ENCODE results near the gene ASTN2. TPM values are rescaled to one million over a fixed set of nuclear protein-coding genes. Genes with fewer than 3 reads are reported as not detected.

ASTN2 gene
- total RNA-seq, 1 donor from 2014 or later: 13.6 TPM

DNA sequence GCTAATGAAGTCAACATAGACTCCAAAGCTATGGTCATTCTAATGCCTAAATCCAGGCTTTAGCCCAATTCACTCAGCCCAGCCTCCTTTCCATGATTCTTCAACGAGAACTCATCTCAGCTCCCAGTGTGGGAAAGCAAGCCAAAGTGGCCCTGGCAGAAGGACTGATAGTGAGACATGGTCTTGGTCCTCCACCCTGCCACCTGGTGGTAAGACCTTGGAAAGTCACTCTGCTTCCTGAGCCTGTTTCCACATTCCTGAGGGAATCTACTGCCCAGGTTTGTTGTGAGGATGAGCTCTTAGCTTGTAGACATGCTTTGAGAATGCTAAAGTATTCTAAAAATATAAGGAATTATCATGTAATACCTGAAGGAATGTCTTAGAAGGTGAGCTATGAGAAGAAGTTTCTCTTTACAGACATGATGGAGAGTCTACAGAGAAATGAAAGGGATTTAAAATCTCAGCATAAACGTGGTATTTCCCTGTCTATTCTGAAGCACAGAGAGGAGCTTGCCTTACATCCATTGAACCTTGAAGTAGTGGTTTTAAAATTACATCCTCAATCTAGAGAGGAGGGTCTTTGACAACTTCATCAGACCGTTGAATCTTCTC is 554.2 kb downstream of the ASTN2 start:
- H3K27me3 Mint-ChIP-seq (ENCODE audit: low read depth, unreplicated experiment): no peaks in the 10 kb centered on the region
- FAIRE-seq (peak; percentile 70), DNase-seq (ENCODE audit: low read depth) (peak; percentile 20)
- no peaks in the 10 kb centered on the region for H3K36me3 Mint-ChIP-seq (ENCODE audit: low read depth, unreplicated experiment)
- Histone ChIP-seq H3K9me3 (ENCODE audit: insufficient read depth, low read depth, low read length) (no peaks in the 10 kb centered on the region), H3K9ac (ENCODE audit: low read length) (no peak overlapping the region), H3K27me3 (ENCODE audit: insufficient read depth, low read length) (no peaks in the 10 kb centered on the region), H3K4me3 (ENCODE audit: insufficient read depth, low read depth, low read length) (no peak overlapping the region), H3K4me1 (ENCODE audit: insufficient read depth, low read length) (no peaks in the 10 kb centered on the region), H3K79me2 (ENCODE audit: insufficient read depth, low read length) (no peaks in the 10 kb centered on the region), H3K27ac (ENCODE audit: low read depth, low read length) (no peak overlapping the region), H3K36me3 (ENCODE audit: insufficient read depth, low read length) (no peaks in the 10 kb centered on the region), H3K4me2 (ENCODE audit: low read length) (no peak overlapping the region), H4K20me1 (ENCODE audit: insufficient read depth, low read length) (no peaks in the 10 kb centered on the region), H2AFZ (ENCODE audit: low read depth, low read length) (no peak overlapping the region)
- no peaks in the 10 kb centered on the region for H3K9me3 Mint-ChIP-seq (ENCODE audit: unreplicated experiment)
- no peak overlapping the region for H3K27ac Mint-ChIP-seq (ENCODE audit: unreplicated experiment)
- H3K4me3 Mint-ChIP-seq (ENCODE audit: unreplicated experiment): no peak overlapping the region
- H3K4me1 Mint-ChIP-seq (ENCODE audit: low read depth, unreplicated experiment): peaks cover 5% of the 10 kb centered on the region
- no peak for TF ChIP-seq EZH2 (IDR thresholded peaks at IDR 0.05; ENCODE audit: insufficient read depth, low read length)
- TF ChIP-seq, protein P1, sequence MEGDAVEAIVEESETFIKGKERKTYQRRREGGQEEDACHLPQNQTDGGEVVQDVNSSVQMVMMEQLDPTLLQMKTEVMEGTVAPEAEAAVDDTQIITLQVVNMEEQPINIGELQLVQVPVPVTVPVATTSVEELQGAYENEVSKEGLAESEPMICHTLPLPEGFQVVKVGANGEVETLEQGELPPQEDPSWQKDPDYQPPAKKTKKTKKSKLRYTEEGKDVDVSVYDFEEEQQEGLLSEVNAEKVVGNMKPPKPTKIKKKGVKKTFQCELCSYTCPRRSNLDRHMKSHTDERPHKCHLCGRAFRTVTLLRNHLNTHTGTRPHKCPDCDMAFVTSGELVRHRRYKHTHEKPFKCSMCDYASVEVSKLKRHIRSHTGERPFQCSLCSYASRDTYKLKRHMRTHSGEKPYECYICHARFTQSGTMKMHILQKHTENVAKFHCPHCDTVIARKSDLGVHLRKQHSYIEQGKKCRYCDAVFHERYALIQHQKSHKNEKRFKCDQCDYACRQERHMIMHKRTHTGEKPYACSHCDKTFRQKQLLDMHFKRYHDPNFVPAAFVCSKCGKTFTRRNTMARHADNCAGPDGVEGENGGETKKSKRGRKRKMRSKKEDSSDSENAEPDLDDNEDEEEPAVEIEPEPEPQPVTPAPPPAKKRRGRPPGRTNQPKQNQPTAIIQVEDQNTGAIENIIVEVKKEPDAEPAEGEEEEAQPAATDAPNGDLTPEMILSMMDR (IDR thresholded peaks at IDR 0.05; ENCODE audit: insufficient read depth, low read depth, low read length): peak; percentile 74

DNA sequence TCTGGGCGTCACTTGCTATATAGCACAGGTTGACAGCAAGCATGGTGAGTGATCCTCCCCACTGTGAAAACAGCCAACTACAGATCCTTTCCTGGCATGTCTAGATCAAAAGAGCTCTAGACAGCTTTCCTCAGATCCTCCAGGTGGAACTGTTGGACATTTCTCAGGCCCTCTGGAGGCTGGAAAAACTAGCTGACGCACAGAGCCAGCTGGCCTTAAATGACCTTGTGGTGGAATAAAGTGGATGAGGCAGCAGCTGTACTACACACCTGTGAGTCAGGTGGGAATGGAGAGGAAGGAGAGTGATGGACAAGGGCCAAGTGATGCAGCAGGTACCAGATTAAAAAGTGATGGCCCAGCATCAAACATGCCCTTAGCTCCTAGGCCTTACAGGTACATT is 555.1 kb downstream of the ASTN2 start:
- H3K36me3 ChIP-seq (ENCODE audit: insufficient read depth, low read length): no peaks in the 10 kb centered on the region
- no peak overlapping the region for H3K4me2 ChIP-seq (ENCODE audit: low read length)
- no peak overlapping the region for H3K4me3 Mint-ChIP-seq (ENCODE audit: unreplicated experiment)
- no peak for TF ChIP-seq EZH2 (IDR thresholded peaks at IDR 0.05; ENCODE audit: insufficient read depth, low read length)
- TF ChIP-seq, protein P1 (IDR thresholded peaks at IDR 0.05; ENCODE audit: insufficient read depth, low read depth, low read length): no peak
- DNase-seq (ENCODE audit: low read depth) (no peak), FAIRE-seq (no peak)
- no peak overlapping the region for H3K27ac Mint-ChIP-seq (ENCODE audit: unreplicated experiment)
- peaks cover 5% of the 10 kb centered on the region for H3K4me1 Mint-ChIP-seq (ENCODE audit: low read depth, unreplicated experiment)
- H3K9me3 Mint-ChIP-seq (ENCODE audit: unreplicated experiment): no peaks in the 10 kb centered on the region
- no peaks in the 10 kb centered on the region for H3K4me1 ChIP-seq (ENCODE audit: insufficient read depth, low read length)
- no peak overlapping the region for H2AFZ ChIP-seq (ENCODE audit: low read depth, low read length)
- no peaks in the 10 kb centered on the region for H3K79me2 ChIP-seq (ENCODE audit: insufficient read depth, low read length)
- no peaks in the 10 kb centered on the region for H4K20me1 ChIP-seq (ENCODE audit: insufficient read depth, low read length)
- H3K27ac ChIP-seq (ENCODE audit: low read depth, low read length): no peak overlapping the region
- no peak overlapping the region for H3K4me3 ChIP-seq (ENCODE audit: insufficient read depth, low read depth, low read length)
- H3K27me3 Mint-ChIP-seq (ENCODE audit: low read depth, unreplicated experiment): no peaks in the 10 kb centered on the region
- no peaks in the 10 kb centered on the region for H3K36me3 Mint-ChIP-seq (ENCODE audit: low read depth, unreplicated experiment)
- no peaks in the 10 kb centered on the region for H3K9me3 ChIP-seq (ENCODE audit: insufficient read depth, low read depth, low read length)
- H3K9ac ChIP-seq (ENCODE audit: low read length): no peak overlapping the region
- H3K27me3 ChIP-seq (ENCODE audit: insufficient read depth, low read length): no peaks in the 10 kb centered on the region

DNA sequence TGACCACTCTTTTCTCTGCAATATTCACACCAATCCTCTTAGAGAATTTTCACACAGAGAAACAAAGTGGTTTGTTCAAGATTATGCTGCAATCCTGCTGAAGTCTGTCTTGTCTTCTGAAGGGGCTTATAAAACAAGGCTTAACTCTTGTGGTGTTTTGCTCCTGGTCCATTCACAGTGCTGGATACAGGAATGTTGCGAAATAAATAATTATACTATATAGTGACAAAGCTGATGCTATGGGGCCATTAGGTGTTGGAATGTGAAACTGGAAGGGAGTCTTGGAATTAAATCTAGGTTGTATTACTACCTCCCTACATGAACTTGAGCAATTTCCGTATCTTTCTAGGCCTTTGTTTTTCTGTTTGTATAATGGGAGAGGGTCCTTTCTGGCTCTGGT is 557.5 kb downstream of the ASTN2 start:
- no peaks in the 10 kb centered on the region for H3K36me3 ChIP-seq (ENCODE audit: insufficient read depth, low read length)
- no peaks in the 10 kb centered on the region for H3K27me3 Mint-ChIP-seq (ENCODE audit: low read depth, unreplicated experiment)
- no peaks in the 10 kb centered on the region for H3K27me3 ChIP-seq (ENCODE audit: insufficient read depth, low read length)
- H3K4me3 ChIP-seq (ENCODE audit: insufficient read depth, low read depth, low read length): no peak overlapping the region
- H3K27ac Mint-ChIP-seq (ENCODE audit: unreplicated experiment): no peak overlapping the region
- DNase-seq (ENCODE audit: low read depth): no peak
- no peak overlapping the region for H3K9ac ChIP-seq (ENCODE audit: low read length)
- no peak overlapping the region for H3K4me2 ChIP-seq (ENCODE audit: low read length)
- H3K9me3 ChIP-seq (ENCODE audit: insufficient read depth, low read depth, low read length): no peaks in the 10 kb centered on the region
- peaks cover 4% of the 10 kb centered on the region for H3K4me1 Mint-ChIP-seq (ENCODE audit: low read depth, unreplicated experiment)
- H3K9me3 Mint-ChIP-seq (ENCODE audit: unreplicated experiment): no peaks in the 10 kb centered on the region
- no peaks in the 10 kb centered on the region for H3K36me3 Mint-ChIP-seq (ENCODE audit: low read depth, unreplicated experiment)
- no peaks in the 10 kb centered on the region for H3K4me1 ChIP-seq (ENCODE audit: insufficient read depth, low read length)
- FAIRE-seq: no peak
- no peak overlapping the region for H2AFZ ChIP-seq (ENCODE audit: low read depth, low read length)
- H4K20me1 ChIP-seq (ENCODE audit: insufficient read depth, low read length): no peaks in the 10 kb centered on the region
- no peak for TF ChIP-seq EZH2 (IDR thresholded peaks at IDR 0.05; ENCODE audit: insufficient read depth, low read length)
- TF ChIP-seq, protein P1 (IDR thresholded peaks at IDR 0.05; ENCODE audit: insufficient read depth, low read depth, low read length): no peak
- H3K79me2 ChIP-seq (ENCODE audit: insufficient read depth, low read length): no peaks in the 10 kb centered on the region
- no peak overlapping the region for H3K4me3 Mint-ChIP-seq (ENCODE audit: unreplicated experiment)
- H3K27ac ChIP-seq (ENCODE audit: low read depth, low read length): no peak overlapping the region
